Gastroesophageal sphincter (tissue), 4 donors: Measurements from ENCODE around the gene CLCC1. TPM values are rescaled to one million over a fixed set of nuclear protein-coding genes. Genes with fewer than 3 reads are reported as not detected.

ENCODE experiments used
- ATAC-seq: fragments of 150-250 bp; one replicate; pipeline ENCODE4 v1.9.1; 2016; ENCODE audit warnings: mild to moderate bottlenecking, moderate library complexity
- H3K27ac ChIP-seq, 4 donors: fragments of 200-600 bp; sonication (generic) in 3 of 4; 1 replicate in 3 of 4; 2 replicates in 1 of 4; pipeline ENCODE4 v1.5.1; 2016 to 2019
- H3K27me3 ChIP-seq: fragments of 200-600 bp; sonication (generic); one replicate; pipeline ENCODE4 v1.5.1; 2019
- H3K36me3 ChIP-seq, 2 donors: fragments of 200-600 bp; sonication (generic); one replicate each; pipeline ENCODE4 v1.5.1; 2019; ENCODE audit warnings: control low read depth in 1 of 2
- H3K4me1 ChIP-seq, 3 donors: fragments of 200-600 bp; sonication (generic); 1 replicate in 2 of 3; 2 replicates in 1 of 3; pipeline ENCODE4 v1.5.1; 2016 to 2019; ENCODE audit warnings: control low read depth in 2 of 3
- H3K4me3 ChIP-seq, 2 donors: fragments of 200-600 bp; sonication (generic); one replicate each; pipeline ENCODE4 v1.5.1; 2019; ENCODE audit warnings: mild to moderate bottlenecking in 1 of 2, moderate library complexity in 1 of 2
- H3K9me3 ChIP-seq, 3 donors: fragments of 200-600 bp; sonication (generic); one replicate each; pipeline ENCODE4 v1.5.1; 2017 to 2019; ENCODE audit warnings: control low read depth in 2 of 3
- CTCF ChIP-seq, 4 experiments: fragments of 200-600 bp in 2 of 4; fragments of 450-650 bp in 2 of 4; sonication (generic) in 1 of 4; IDR thresholded peaks; one replicate each; pipeline ENCODE4 v1.5.1; 2017 to 2019; ENCODE audit warnings: antibody characterized with exemption in 4 of 4, mild to moderate bottlenecking in 2 of 4, moderate library complexity in 2 of 4
- EP300 ChIP-seq: sonication (generic); formaldehyde crosslinking; IDR thresholded peaks from one replicate; pipeline ENCODE4 v1.6.1; 2017; ENCODE audit warnings: antibody characterized with exemption, mild to moderate bottlenecking
- POLR2A ChIP-seq, 2 donors: fragments of 450-650 bp; IDR thresholded peaks; one replicate each; pipeline ENCODE4 v1.6.1; 2017; ENCODE audit warnings: antibody characterized with exemption in 2 of 2, mild to moderate bottlenecking in 2 of 2, moderate library complexity in 1 of 2
- POLR2AphosphoS5 ChIP-seq: sonication (generic); formaldehyde crosslinking; IDR thresholded peaks from one replicate; pipeline ENCODE4 v1.6.1; 2017; ENCODE audit warnings: antibody characterized with exemption
- WGBS, 2 donors: methylation state at CpG; one replicate each; pipeline ENCODE4 v1.1.5; 2018; ENCODE audit warnings: low coverage in 1 of 2; 5-methylcytosine and 5-hydroxymethylcytosine counted together
- total RNA-seq, 4 donors: library from RNA; depleted of rRNA; stranded (reverse); fragments of >200 nt; gene quantifications; one replicate each; pipeline ENCODE4 v1.1.0, GENCODE V29; 2016

CLCC1 gene
- total RNA-seq, 4 donors from 2014 or later: 27.4 to 41.2 (median 29.9) TPM

GRCh38 chr1:108957888-108958287 is 5.4 kb downstream of the CLCC1 start:
- Histone ChIP-seq H3K27me3 (no peaks in the 10 kb centered on the region), H3K4me1 (peaks cover 0 to 56% (median 8%) of the 10 kb centered on the region in 3 donors), H3K9me3 (no peaks in the 10 kb centered on the region), H3K27ac (no peak overlapping the region), H3K4me3 (no peak overlapping the region), H3K36me3 (peaks cover 0 to 49% of the 10 kb centered on the region in 2 donors)
- no peak for ATAC-seq
- 91 to 92% methylated on average over 5 of the region's 5 CpGs for WGBS, 2 donors
- TF ChIP-seq POLR2AphosphoS5: no peak
- TF ChIP-seq EP300: no peak

- Histone ChIP-seq H3K27me3 (no peaks in the 10 kb centered on the region), H3K36me3 (peaks cover 0 to 49% of the 10 kb centered on the region in 2 donors)
- 80 to 100% methylated on average over 1 of the region's 3 CpGs for WGBS, 2 donors
Observed at GRCh38 chr1:108955881-108956280, 7.4 kb downstream of the CLCC1 start.

GRCh38 chr1:108955111-108955510 is 8.2 kb downstream of the CLCC1 start:
- H3K27ac ChIP-seq: no peak overlapping the region
- WGBS, 2 donors: 76 to 94% methylated on average over 3 of the region's 3 CpGs
- peaks cover 0 to 31% (median 0%) of the 10 kb centered on the region in 3 donors for H3K4me1 ChIP-seq
- H3K36me3 ChIP-seq: peaks cover 0 to 49% of the 10 kb centered on the region in 2 donors
- TF ChIP-seq POLR2AphosphoS5 (no peak), POLR2A (IDR thresholded peaks at IDR 0.05) (no peak), EP300 (no peak), CTCF (IDR thresholded peaks at IDR 0.05) (no peak)
- no peaks in the 10 kb centered on the region for H3K9me3 ChIP-seq
- no peak for ATAC-seq
- no peak overlapping the region for H3K4me3 ChIP-seq
- no peaks in the 10 kb centered on the region for H3K27me3 ChIP-seq

More at GRCh38 chr1:108955881-108956280, 7.4 kb downstream of the CLCC1 start:
- H3K27ac ChIP-seq: no peak overlapping the region
- H3K4me3 ChIP-seq: no peak overlapping the region
- no peak for ATAC-seq
- H3K4me1 ChIP-seq: peaks cover 0 to 38% (median 0%) of the 10 kb centered on the region in 3 donors
- TF ChIP-seq EP300 (no peak), CTCF (IDR thresholded peaks at IDR 0.05) (no peak), POLR2AphosphoS5 (no peak), POLR2A (IDR thresholded peaks at IDR 0.05) (no peak)
- H3K9me3 ChIP-seq: no peaks in the 10 kb centered on the region

GRCh38 chr1:108953452-108953851 is 9.8 kb downstream of the CLCC1 start:
- no peak for ATAC-seq
- Histone ChIP-seq H3K4me3 (no peak overlapping the region), H3K27me3 (no peaks in the 10 kb centered on the region), H3K36me3 (peaks cover 0 to 34% of the 10 kb centered on the region in 2 donors), H3K9me3 (no peaks in the 10 kb centered on the region), H3K27ac (no peak overlapping the region), H3K4me1 (peaks cover 0 to 27% (median 0%) of the 10 kb centered on the region in 3 donors)
- no peak for TF ChIP-seq POLR2A (IDR thresholded peaks at IDR 0.05)
- TF ChIP-seq CTCF (IDR thresholded peaks at IDR 0.05): no peak
- no peak for TF ChIP-seq POLR2AphosphoS5
- TF ChIP-seq EP300: no peak
- 78% methylated on average over 6 of the region's 6 CpGs; no CpG with 5 or more reads in 1 of the 2 donors for WGBS, 2 donors

GRCh38 chr1:108951242-108951641 is 12.0 kb downstream of the CLCC1 start:
- no peak for TF ChIP-seq POLR2A (IDR thresholded peaks at IDR 0.05)
- TF ChIP-seq EP300: no peak
- TF ChIP-seq CTCF (IDR thresholded peaks at IDR 0.05): no peak
- TF ChIP-seq POLR2AphosphoS5: no peak
- no peaks in the 10 kb centered on the region for H3K27me3 ChIP-seq
- H3K4me1 ChIP-seq: peaks cover 0 to 25% (median 3%) of the 10 kb centered on the region in 3 donors
- WGBS, 2 donors: 92% methylated on average over 2 of the region's 3 CpGs; no CpG with 5 or more reads in 1 of the 2 donors
- no peak overlapping the region for H3K4me3 ChIP-seq
- H3K9me3 ChIP-seq: no peaks in the 10 kb centered on the region
- ATAC-seq: no peak
- no peak overlapping the region for H3K27ac ChIP-seq
- peaks cover 0 to 35% of the 10 kb centered on the region in 2 donors for H3K36me3 ChIP-seq
